Measurements from ENCODE around the gene ADK.

ADK gene

GRCh38 chr10:74753442-74754211 is 602.6 kb downstream of the ADK start:
- peak; percentile 95 for DNase-seq

- DNase-seq = peak; percentile 68
These were observed 603.4 kb downstream of the ADK start for GRCh38 chr10:74754381-74754821.

GRCh38 chr10:74755273-74755672 is 604.3 kb downstream of the ADK start:
- DNase-seq = no peak

All from fibroblast of skin of right quadriceps (primary cell).